Mesenchymal stem cell (in vitro differentiated cells and primary cell): Measurements from ENCODE around the gene TTLL12.
A peak's percentile ranks its signal among the peaks of the same experiment; 100 is the strongest.
"Not testable (repeated sequence)": the region's sequence is repeated elsewhere in the genome, so short reads cannot be mapped to it uniquely, and the experiment has no call there.

ENCODE experiments used
- DNase-seq: peaks from one replicate; pipeline ENCODE4 v3.0.0-alpha.2; 2013
- H2AFZ ChIP-seq: one replicate; pipeline ENCODE4 v1.6.1; 2013; ENCODE audit warnings: low read depth, mild to moderate bottlenecking, control low read depth, inconsistent platforms, low read length, moderate library complexity
- H2AK5ac ChIP-seq: 2 replicates; pipeline ENCODE4 v1.6.1; 2013; ENCODE audit warnings: low read length, moderate library complexity, mild to moderate bottlenecking, inconsistent platforms; ENCODE audit not compliant: severe bottlenecking
- H2BK120ac ChIP-seq: one replicate; pipeline ENCODE4 v1.6.1; 2013; ENCODE audit warnings: low read depth, mild to moderate bottlenecking, inconsistent platforms, low read length, moderate library complexity
- H2BK12ac ChIP-seq, 2 experiments: one replicate each; pipeline ENCODE4 v1.6.1; 2013; ENCODE audit warnings: inconsistent platforms in 2 of 2, low read length in 2 of 2, mild to moderate bottlenecking in 2 of 2, moderate library complexity in 2 of 2, control low read depth in 1 of 2
- H2BK15ac ChIP-seq: one replicate; pipeline ENCODE4 v1.6.1; 2013; ENCODE audit warnings: mild to moderate bottlenecking, low read depth, inconsistent platforms; ENCODE audit not compliant: poor library complexity, severe bottlenecking
- H2BK5ac ChIP-seq: 2 replicates; pipeline ENCODE4 v1.6.1; 2013; ENCODE audit warnings: low read depth, mild to moderate bottlenecking, low read length, control low read depth, inconsistent platforms; ENCODE audit not compliant: poor library complexity, severe bottlenecking
- H3K14ac ChIP-seq, 2 experiments: one replicate each; pipeline ENCODE4 v1.6.1; 2013; ENCODE audit warnings: inconsistent platforms in 2 of 2, low read length in 2 of 2, control low read depth in 1 of 2, mild to moderate bottlenecking in 1 of 2, moderate library complexity in 1 of 2
- H3K18ac ChIP-seq, 2 experiments: one replicate each; pipeline ENCODE4 v1.6.1; 2013; ENCODE audit warnings: inconsistent platforms in 2 of 2, low read length in 2 of 2, control low read depth in 1 of 2, low read depth in 1 of 2, mild to moderate bottlenecking in 1 of 2
- H3K23ac ChIP-seq, 2 experiments: one replicate each; pipeline ENCODE4 v1.6.1; 2013; ENCODE audit warnings: inconsistent platforms in 2 of 2, low read length in 2 of 2, mild to moderate bottlenecking in 2 of 2, moderate library complexity in 2 of 2, control low read depth in 1 of 2
- H3K27ac ChIP-seq: 2 replicates; pipeline ENCODE4 v1.5.1; 2013; ENCODE audit warnings: mild to moderate bottlenecking, moderate library complexity, low read length, control low read depth, inconsistent platforms; ENCODE audit not compliant: poor library complexity, severe bottlenecking
- H3K27me3 ChIP-seq, 2 experiments: 2 replicates each; pipeline versions ENCODE4 v1.6.1 to v1.7.0; 2013; ENCODE audit warnings: low read length in 2 of 2, mild to moderate bottlenecking in 2 of 2, moderate library complexity in 2 of 2, control low read depth in 1 of 2, inconsistent platforms in 1 of 2; ENCODE audit not compliant: control insufficient read depth in 1 of 2, insufficient read depth in 1 of 2
- H3K36me3 ChIP-seq, 2 experiments: 2 replicates each; pipeline versions ENCODE4 v1.6.1 to v1.7.0; 2013; ENCODE audit warnings: low read length in 2 of 2, control low read depth in 1 of 2, inconsistent platforms in 1 of 2, low read depth in 1 of 2, mild to moderate bottlenecking in 1 of 2; ENCODE audit not compliant: insufficient read depth in 2 of 2, control insufficient read depth in 1 of 2
- H3K4ac ChIP-seq, 2 experiments: one replicate each; pipeline ENCODE4 v1.6.1; 2013; ENCODE audit warnings: inconsistent platforms in 2 of 2, low read length in 2 of 2, mild to moderate bottlenecking in 2 of 2, moderate library complexity in 2 of 2, control low read depth in 1 of 2, low read depth in 1 of 2
- H3K4me1 ChIP-seq: 2 replicates; pipeline ENCODE4 v1.6.1; 2013; ENCODE audit warnings: low read depth, low read length, control low read depth; ENCODE audit not compliant: control insufficient read depth, insufficient read depth
- H3K4me2 ChIP-seq: 2 replicates; pipeline ENCODE4 v1.6.1; 2013; ENCODE audit warnings: low read length, mild to moderate bottlenecking, inconsistent platforms; ENCODE audit not compliant: poor library complexity, severe bottlenecking
- H3K4me3 ChIP-seq, 2 experiments: 2 replicates each; pipeline versions ENCODE4 v1.5.1 to v1.7.0; 2013; ENCODE audit warnings: low read length in 2 of 2, mild to moderate bottlenecking in 2 of 2, control low read depth in 1 of 2, low read depth in 1 of 2; ENCODE audit not compliant: insufficient read depth in 1 of 2
- H3K79me1 ChIP-seq: replicated peaks from 2 replicates; pipeline ENCODE4 v1.6.1; 2013; ENCODE audit warnings: mild to moderate bottlenecking, control low read depth, low read length, inconsistent platforms; ENCODE audit not compliant: poor library complexity, severe bottlenecking
- H3K9ac ChIP-seq: 2 replicates; pipeline ENCODE4 v1.7.0; 2013; ENCODE audit warnings: mild to moderate bottlenecking, low read length, moderate library complexity
- H3K9me3 ChIP-seq: 2 replicates; pipeline ENCODE4 v1.7.0; 2013; ENCODE audit warnings: mild to moderate bottlenecking, low read length; ENCODE audit not compliant: control insufficient read depth
- H4K8ac ChIP-seq: one replicate; pipeline ENCODE4 v1.6.1; 2013; ENCODE audit warnings: inconsistent platforms, mild to moderate bottlenecking, low read length, moderate library complexity
- H4K91ac ChIP-seq: one replicate; pipeline ENCODE4 v1.6.1; 2013; ENCODE audit warnings: mild to moderate bottlenecking, low read length, inconsistent platforms
- WGBS: methylation state at CpG from one replicate; pipeline ENCODE4 v1.1.7; 2013; ENCODE audit warnings: mixed read lengths; 5-methylcytosine and 5-hydroxymethylcytosine counted together

Gene TTLL12

DNA sequence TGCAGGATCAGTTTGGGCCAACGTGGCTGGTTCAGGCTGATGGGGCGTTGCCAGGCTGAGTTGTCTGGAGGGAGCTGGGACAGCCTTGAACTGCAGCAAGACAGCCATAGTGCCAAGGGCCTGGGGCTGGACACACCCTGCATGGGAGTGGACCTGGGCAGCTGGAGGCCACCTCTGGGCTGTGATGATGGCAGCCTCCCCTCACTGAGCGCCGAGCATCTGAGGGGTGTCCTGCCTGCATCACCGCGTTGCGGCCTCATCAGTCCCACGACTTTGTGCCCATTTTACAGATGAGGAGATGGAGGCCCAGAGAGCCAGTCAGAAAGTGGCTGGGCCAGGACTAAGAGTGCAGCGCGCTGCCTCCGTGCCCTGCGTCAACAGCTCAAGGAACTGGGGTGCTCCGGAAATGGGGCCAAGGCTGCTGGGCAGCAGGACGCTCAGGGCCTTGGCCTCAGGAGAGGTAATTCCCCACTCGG is 36.2 kb downstream of the TTLL12 start:
- Histone ChIP-seq H3K4me1 (peaks cover 34% of the 10 kb centered on the region), H2AK5ac (no peak overlapping the region), H4K91ac (peak overlapping the region; percentile 80), H3K4me3 (peak overlapping the region in 1 of 2 experiments; percentile 94), H4K8ac (peak overlapping the region; percentile 93), H3K18ac (peak overlapping the region; percentile 58 to 67), H2BK12ac (peak overlapping the region; percentile 11 to 40), H3K14ac (peak overlapping the region in 1 of 2 experiments; percentile 23), H3K27me3 (no peaks in the 10 kb centered on the region), H2AFZ (peak overlapping the region; percentile 74), H3K4ac (peak overlapping the region; percentile 19 to 71), H2BK120ac (peak overlapping the region; percentile 15), H3K4me2 (peak overlapping the region; percentile 72), H2BK5ac (no peak overlapping the region), H3K79me1 (peaks cover 7% of the 10 kb centered on the region), H3K9me3 (no peaks in the 10 kb centered on the region), H3K36me3 (peaks cover 6 to 14% of the 10 kb centered on the region in 2 experiments), H2BK15ac (no peak overlapping the region), H3K23ac (peak overlapping the region in 1 of 2 experiments; percentile 34), H3K9ac (peak overlapping the region; percentile 81), H3K27ac (no peak overlapping the region)
- 83% methylated on average over 15 of the region's 15 CpGs for WGBS
- DNase-seq: no peak

DNA sequence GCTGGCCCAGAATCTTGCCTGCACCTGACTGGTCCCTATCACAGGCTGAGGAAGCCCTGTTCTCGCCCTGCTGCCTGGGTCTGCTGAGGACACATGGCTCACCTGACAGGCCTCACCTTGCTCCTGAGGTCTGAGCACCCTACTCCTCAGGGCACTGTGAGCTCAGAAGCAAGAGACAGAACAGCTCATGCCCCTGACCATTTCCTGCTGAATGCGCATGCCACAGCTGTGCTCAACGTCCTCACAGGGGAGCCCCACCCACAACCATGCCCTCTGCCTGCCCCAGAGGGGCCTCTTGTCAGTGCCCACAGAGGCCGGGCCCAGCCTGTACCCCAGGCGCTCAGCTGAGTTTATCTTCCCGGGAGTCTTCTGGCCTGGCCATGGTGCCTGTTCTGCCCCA is 38.4 kb downstream of the TTLL12 start:
- H3K4me3 ChIP-seq: no peak overlapping the region
- H4K8ac ChIP-seq: peak overlapping the region; percentile 39
- H2AFZ ChIP-seq: no peak overlapping the region
- no peak overlapping the region for H3K23ac ChIP-seq
- 69% methylated on average over 6 of the region's 6 CpGs for WGBS
- DNase-seq: no peak
- no peak overlapping the region for H2BK12ac ChIP-seq
- peaks cover 22% of the 10 kb centered on the region for H3K4me1 ChIP-seq
- H3K27me3 ChIP-seq: no peaks in the 10 kb centered on the region
- H3K36me3 ChIP-seq: no peaks in the 10 kb centered on the region
- no peak overlapping the region for H3K4me2 ChIP-seq
- no peak overlapping the region for H3K9ac ChIP-seq
- H2AK5ac ChIP-seq: peak overlapping the region; percentile 54
- no peak overlapping the region for H3K14ac ChIP-seq
- no peak overlapping the region for H3K4ac ChIP-seq
- no peak overlapping the region for H2BK5ac ChIP-seq
- H2BK120ac ChIP-seq: no peak overlapping the region
- H3K27ac ChIP-seq: no peak overlapping the region
- H4K91ac ChIP-seq: no peak overlapping the region
- no peak overlapping the region for H3K18ac ChIP-seq
- no peaks in the 10 kb centered on the region for H3K79me1 ChIP-seq
- H2BK15ac ChIP-seq: no peak overlapping the region
- H3K9me3 ChIP-seq: no peaks in the 10 kb centered on the region

GRCh38 chr22:43147821-43148220 is 39.1 kb downstream of the TTLL12 start:
- H3K27me3 ChIP-seq: no peaks in the 10 kb centered on the region
- H3K4me3 ChIP-seq: no peak overlapping the region
- H3K18ac ChIP-seq: no peak overlapping the region
- H3K4me2 ChIP-seq: no peak overlapping the region
- no peak overlapping the region for H4K91ac ChIP-seq
- H3K9ac ChIP-seq: no peak overlapping the region
- no peak overlapping the region for H2AK5ac ChIP-seq
- H2BK15ac ChIP-seq: no peak overlapping the region
- H2BK120ac ChIP-seq: no peak overlapping the region
- no peaks in the 10 kb centered on the region for H3K36me3 ChIP-seq
- no peak overlapping the region for H3K14ac ChIP-seq
- no peak overlapping the region for H2BK5ac ChIP-seq
- no peak for DNase-seq
- H3K27ac ChIP-seq: no peak overlapping the region
- H3K23ac ChIP-seq: no peak overlapping the region
- no peaks in the 10 kb centered on the region for H3K9me3 ChIP-seq
- H3K4ac ChIP-seq: no peak overlapping the region
- WGBS: 91% methylated on average over 8 of the region's 8 CpGs
- no peak overlapping the region for H2BK12ac ChIP-seq
- H3K4me1 ChIP-seq: peaks cover 22% of the 10 kb centered on the region
- no peak overlapping the region for H2AFZ ChIP-seq
- peaks cover 3% of the 10 kb centered on the region for H3K79me1 ChIP-seq
- H4K8ac ChIP-seq: no peak overlapping the region

DNA sequence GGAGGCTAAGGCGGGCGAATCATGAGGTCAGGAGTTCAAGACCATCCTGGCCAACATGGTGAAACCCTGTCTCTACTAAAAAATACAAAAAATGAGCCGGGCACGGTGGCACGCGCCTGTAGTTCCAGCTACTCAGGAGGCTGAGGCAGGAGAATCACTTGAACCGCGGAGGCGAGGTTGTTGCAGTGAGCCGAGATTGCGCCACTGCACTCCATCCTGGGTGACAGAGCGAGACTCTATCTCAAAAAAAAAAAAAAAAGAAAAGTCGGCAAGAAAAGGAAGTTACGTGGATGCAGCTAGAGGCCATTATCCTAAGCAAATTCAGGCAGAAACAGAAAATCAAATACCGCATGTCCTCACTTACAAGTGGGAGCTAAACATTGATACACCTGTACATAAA is 40.6 kb downstream of the TTLL12 start:
- H2BK12ac ChIP-seq, H3K4me3 ChIP-seq, H3K9me3 ChIP-seq, H2BK120ac ChIP-seq, H3K23ac ChIP-seq, H4K8ac ChIP-seq, H3K27ac ChIP-seq, H2AK5ac ChIP-seq, H2AFZ ChIP-seq, H3K14ac ChIP-seq, H2BK15ac ChIP-seq, H3K27me3 ChIP-seq, H3K4me2 ChIP-seq, DNase-seq, H3K9ac ChIP-seq, H3K36me3 ChIP-seq, H3K18ac ChIP-seq, H3K79me1 ChIP-seq, H2BK5ac ChIP-seq, H3K4ac ChIP-seq, H4K91ac ChIP-seq: not testable (repeated sequence)
- 90% methylated on average over 12 of the region's 15 CpGs for WGBS
- H3K4me1 ChIP-seq: peaks cover 16% of the 10 kb centered on the region
